Middle frontal gyrus (tissue), 1 donor: ENCODE data around the gene KDELR3.
A peak's percentile ranks its signal among the peaks of the same experiment; 100 is the strongest.
"Not testable (repeated sequence)": the region's sequence is repeated elsewhere in the genome, so short reads cannot be mapped to it uniquely, and the experiment has no call there.

Experiments
- DNase-seq: peaks from one replicate; pipeline ENCODE4 v3.0.0-alpha.2; 2015; ENCODE audit warnings: low spot score; ENCODE audit errors: extremely low spot score

Gene KDELR3

GRCh38 chr22:38456272-38456835 lies 11.5 kb upstream of the KDELR3 start:
- no peak for DNase-seq

- DNase-seq: no peak
Measured at GRCh38 chr22:38456841-38457699, 10.8 kb upstream of the KDELR3 start.

- no peak for DNase-seq
Measured at GRCh38 chr22:38460426-38460840, 7.5 kb upstream of the KDELR3 start.

- no peak for DNase-seq
Measured at GRCh38 chr22:38461057-38461413, 6.9 kb upstream of the KDELR3 start.

- DNase-seq: peak; percentile 55
Measured at GRCh38 chr22:38461414-38462081, 6.3 kb upstream of the KDELR3 start.

GRCh38 chr22:38462960-38463784 lies 4.7 kb upstream of the KDELR3 start:
- DNase-seq: no peak

- no peak for DNase-seq
Measured at GRCh38 chr22:38464992-38465672, 2.8 kb upstream of the KDELR3 start.

- DNase-seq: no peak
Measured at GRCh38 chr22:38465673-38466490, 2.0 kb upstream of the KDELR3 start.

GRCh38 chr22:38467438-38467903 lies 425 bp upstream of the KDELR3 start:
- no peak for DNase-seq

- no peak for DNase-seq
Measured at GRCh38 chr22:38468443-38469305, 778 bp downstream of the KDELR3 start.

- no peak for DNase-seq
Measured at GRCh38 chr22:38469306-38469781, 1.4 kb downstream of the KDELR3 start.

GRCh38 chr22:38470179-38470578 lies 2.3 kb downstream of the KDELR3 start:
- DNase-seq: not testable (repeated sequence)

GRCh38 chr22:38471237-38471636 lies 3.3 kb downstream of the KDELR3 start:
- no peak for DNase-seq

- no peak for DNase-seq
Measured at GRCh38 chr22:38474003-38474607, 6.2 kb downstream of the KDELR3 start.

GRCh38 chr22:38477585-38477984 lies 9.7 kb downstream of the KDELR3 start:
- DNase-seq: no peak

- no peak for DNase-seq
Measured at GRCh38 chr22:38479096-38479837, 11.4 kb downstream of the KDELR3 start.

GRCh38 chr22:38481162-38481870 lies 13.4 kb downstream of the KDELR3 start:
- DNase-seq: no peak
